ENCODE results near the gene UFD1. TPM values are rescaled to one million over a fixed set of nuclear protein-coding genes. Genes with fewer than 3 reads are reported as not detected.
"Not testable (repeated sequence)": the region's sequence is repeated elsewhere in the genome, so short reads cannot be mapped to it uniquely, and the experiment has no call there.

Gene UFD1
- total RNA-seq, 1 experiment from 2014 or later = 158 TPM

GRCh38 chr22:19438298-19438697, 40.7 kb downstream of the UFD1 start:
- H3K27me3 ChIP-seq (replicated peaks) = no peaks in the 10 kb centered on the region
- no peak overlapping the region for H3K27ac ChIP-seq
- peaks cover 65% of the 10 kb centered on the region for H3K36me3 ChIP-seq
- H3K9me3 ChIP-seq (replicated peaks) = no peaks in the 10 kb centered on the region
- no peak for DNase-seq (ENCODE audit: low read depth in 1 of 2, low spot score in 2 of 2)
- H3K4me1 ChIP-seq (replicated peaks) = peaks cover 2% of the 10 kb centered on the region; the same call in 1 of the 2 replicates
- no peak overlapping the region for H3K4me3 ChIP-seq

- DNase-seq (ENCODE audit: low read depth in 1 of 2, low spot score in 2 of 2); H3K9me3 ChIP-seq (replicated peaks); H3K27me3 ChIP-seq (replicated peaks); H3K4me1 ChIP-seq (replicated peaks); H3K4me3 ChIP-seq; H3K27ac ChIP-seq: not testable (repeated sequence)
- H3K36me3 ChIP-seq = peaks cover 69% of the 10 kb centered on the region
Observed at GRCh38 chr22:19436444-19437161, 42.4 kb downstream of the UFD1 start.

- no peaks in the 10 kb centered on the region for H3K27me3 ChIP-seq (replicated peaks)
- no peak overlapping the region for H3K4me3 ChIP-seq
- 0 out of 2 replicates have a peak, but pooled peaks cover 3% of the 10 kb centered on the region for H3K9me3 ChIP-seq (replicated peaks)
- no peak for DNase-seq (ENCODE audit: low read depth in 1 of 2, low spot score in 2 of 2)
- peaks cover 65% of the 10 kb centered on the region for H3K36me3 ChIP-seq
- H3K4me1 ChIP-seq (replicated peaks) = peaks cover 17% of the 10 kb centered on the region
- no peak overlapping the region for H3K27ac ChIP-seq
Observed at GRCh38 chr22:19434829-19435580, 44.0 kb downstream of the UFD1 start.

DNA sequence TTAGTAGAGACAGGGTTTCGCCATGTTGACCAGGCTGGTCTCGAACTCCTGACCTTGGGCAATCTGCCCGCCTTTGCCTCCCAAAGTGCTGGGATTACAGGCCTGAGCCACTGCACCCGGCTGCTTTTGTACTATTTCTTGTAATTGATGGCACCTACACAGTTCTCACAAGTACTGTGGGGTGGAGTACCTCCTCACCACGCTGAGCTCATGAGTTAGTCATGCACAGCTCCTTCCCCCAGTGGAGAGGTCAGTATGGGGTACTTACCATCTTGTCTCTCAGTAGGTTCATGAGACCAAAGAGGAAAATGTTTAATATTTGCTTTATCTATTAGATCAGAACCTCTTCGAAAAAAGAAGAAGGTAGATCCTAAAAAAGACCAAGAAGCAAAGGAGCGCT, 44.6 kb downstream of the UFD1 start:
- Histone ChIP-seq H3K9me3 (replicated peaks) (0 out of 2 replicates have a peak, but pooled peaks cover 3% of the 10 kb centered on the region), H3K4me1 (replicated peaks) (peaks cover 23% of the 10 kb centered on the region), H3K27me3 (replicated peaks) (no peaks in the 10 kb centered on the region), H3K36me3 (peaks cover 66% of the 10 kb centered on the region), H3K4me3 (no peak overlapping the region), H3K27ac (no peak overlapping the region)
- no peak for DNase-seq (ENCODE audit: low read depth in 1 of 2, low spot score in 2 of 2)

DNA sequence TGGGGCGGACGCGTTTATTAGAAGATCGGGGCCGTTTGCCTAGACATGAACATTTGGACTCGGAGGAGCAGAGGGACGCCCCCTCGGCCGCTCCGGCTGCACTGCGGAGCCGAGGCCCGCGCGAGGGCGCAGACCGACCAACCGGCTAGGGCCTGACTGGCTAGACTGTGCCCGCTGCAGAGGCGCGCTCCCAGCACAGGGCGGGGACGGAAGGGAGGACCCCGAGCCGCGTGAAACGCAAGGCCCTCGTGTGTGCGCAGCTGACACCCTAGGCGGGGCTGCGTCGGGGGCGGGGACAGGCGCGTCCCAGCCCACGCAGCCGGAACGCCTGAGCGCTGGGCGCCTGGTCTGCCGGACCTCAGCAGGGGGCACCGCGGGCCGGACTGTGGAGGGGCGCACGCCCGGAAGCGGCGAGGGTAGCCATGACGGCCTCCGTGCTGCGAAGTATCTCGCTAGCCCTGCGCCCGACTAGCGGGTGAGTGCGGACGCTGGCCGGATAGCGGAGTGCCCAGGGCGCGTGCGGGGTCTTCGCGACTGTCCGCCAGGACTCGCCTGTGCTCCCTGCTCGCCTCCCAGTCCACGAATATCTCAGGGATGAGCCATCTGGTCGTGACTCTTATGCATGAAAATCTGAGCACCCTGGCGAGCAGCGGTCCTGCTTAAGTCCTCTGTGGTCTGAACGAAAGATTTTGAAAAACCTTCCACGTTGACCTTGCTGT, 46.7 kb downstream of the UFD1 start, which contains the start of gene MRPL40:
MRPL40 (plus strand) TSS at position 413 of the 719 bp plus-strand sequence; CDS start at position 423, 10 bp downstream.
- H3K4me1 ChIP-seq (replicated peaks) = peaks cover 24% of the 10 kb centered on the region
- DNase-seq (ENCODE audit: low read depth in 1 of 2, low spot score in 2 of 2) = peak; percentile 95
- no peaks in the 10 kb centered on the region for H3K27me3 ChIP-seq (replicated peaks)
- 0 out of 2 replicates have a peak, but pooled peaks cover 3% of the 10 kb centered on the region for H3K9me3 ChIP-seq (replicated peaks)
- peak within 1 kb of the TSS; percentile 63 for H3K27ac ChIP-seq
- peaks cover 59% of the 10 kb centered on the region for H3K36me3 ChIP-seq
- H3K4me3 ChIP-seq = peak within 1 kb of the TSS; percentile 60

DNA sequence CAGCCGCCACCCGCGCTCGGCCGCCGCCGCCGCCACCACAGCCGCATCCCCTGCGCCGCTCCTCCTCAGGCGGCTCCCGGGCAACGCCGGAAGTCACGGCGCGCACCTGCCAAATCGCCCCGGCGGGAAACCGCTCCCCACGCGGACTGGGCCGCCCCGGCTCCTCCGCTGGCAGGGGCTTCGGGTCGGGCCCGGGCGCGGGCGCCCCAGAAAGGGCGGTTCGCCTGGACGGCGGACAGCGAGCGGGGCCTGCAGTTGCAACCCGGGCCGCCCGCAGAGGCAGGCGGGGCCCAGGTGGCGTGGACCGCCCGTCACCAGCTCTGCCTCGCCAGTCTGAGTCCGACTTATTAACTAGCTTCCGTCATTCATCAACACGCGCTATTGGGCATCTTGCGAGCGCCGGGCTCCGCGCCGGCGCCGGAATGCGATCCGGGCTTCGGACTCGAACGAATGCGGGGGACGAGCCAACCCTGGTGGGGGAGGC, 47.3 kb downstream of the UFD1 start, which contains the start of gene HIRA:
HIRA (minus strand) TSS at position 85 of the 484 bp plus-strand sequence. CDS start 257 bp downstream, outside the sequence.
- DNase-seq (ENCODE audit: low read depth in 1 of 2, low spot score in 2 of 2) = peak; percentile 73 to 88
- Histone ChIP-seq H3K27me3 (replicated peaks) (no peaks in the 10 kb centered on the region), H3K36me3 (peaks cover 53% of the 10 kb centered on the region), H3K9me3 (replicated peaks) (0 out of 2 replicates have a peak, but pooled peaks cover 3% of the 10 kb centered on the region), H3K27ac (peak within 1 kb of the TSS; percentile 63), H3K4me1 (replicated peaks) (peaks cover 24% of the 10 kb centered on the region), H3K4me3 (peak within 1 kb of the TSS; percentile 60)

- Histone ChIP-seq H3K4me3 (peak overlapping the region; percentile 60), H3K36me3 (peaks cover 47% of the 10 kb centered on the region), H3K9me3 (replicated peaks) (0 out of 2 replicates have a peak, but pooled peaks cover 3% of the 10 kb centered on the region), H3K27ac (0 out of 2 replicates have a peak overlapping the region, but pooled peaks have one; percentile 4), H3K4me1 (replicated peaks) (peaks cover 24% of the 10 kb centered on the region), H3K27me3 (replicated peaks) (no peaks in the 10 kb centered on the region)
- DNase-seq (ENCODE audit: low read depth in 1 of 2, low spot score in 2 of 2) = peak in 1 of 2 experiments; percentile 49
Observed at GRCh38 chr22:19430890-19431541, 48.0 kb downstream of the UFD1 start.

- Histone ChIP-seq H3K36me3 (peaks cover 39% of the 10 kb centered on the region), H3K27ac (no peak overlapping the region), H3K9me3 (replicated peaks) (0 out of 2 replicates have a peak, but pooled peaks cover 3% of the 10 kb centered on the region), H3K4me1 (replicated peaks) (peaks cover 24% of the 10 kb centered on the region), H3K27me3 (replicated peaks) (no peaks in the 10 kb centered on the region), H3K4me3 (peak overlapping the region; percentile 60)
- peak in 1 of 2 experiments; percentile 36 for DNase-seq (ENCODE audit: low read depth in 1 of 2, low spot score in 2 of 2)
Observed at GRCh38 chr22:19429950-19430889, 48.8 kb downstream of the UFD1 start.

- no peaks in the 10 kb centered on the region for H3K9me3 ChIP-seq (replicated peaks)
- peaks cover 15% of the 10 kb centered on the region for H3K36me3 ChIP-seq
- no peak for DNase-seq (ENCODE audit: low read depth in 1 of 2, low spot score in 2 of 2)
- no peaks in the 10 kb centered on the region for H3K27me3 ChIP-seq (replicated peaks)
- H3K4me1 ChIP-seq (replicated peaks) = no peaks in the 10 kb centered on the region
- H3K4me3 ChIP-seq = no peak overlapping the region
- no peak overlapping the region for H3K27ac ChIP-seq
Observed at GRCh38 chr22:19424186-19424500, 54.9 kb downstream of the UFD1 start.

DNA sequence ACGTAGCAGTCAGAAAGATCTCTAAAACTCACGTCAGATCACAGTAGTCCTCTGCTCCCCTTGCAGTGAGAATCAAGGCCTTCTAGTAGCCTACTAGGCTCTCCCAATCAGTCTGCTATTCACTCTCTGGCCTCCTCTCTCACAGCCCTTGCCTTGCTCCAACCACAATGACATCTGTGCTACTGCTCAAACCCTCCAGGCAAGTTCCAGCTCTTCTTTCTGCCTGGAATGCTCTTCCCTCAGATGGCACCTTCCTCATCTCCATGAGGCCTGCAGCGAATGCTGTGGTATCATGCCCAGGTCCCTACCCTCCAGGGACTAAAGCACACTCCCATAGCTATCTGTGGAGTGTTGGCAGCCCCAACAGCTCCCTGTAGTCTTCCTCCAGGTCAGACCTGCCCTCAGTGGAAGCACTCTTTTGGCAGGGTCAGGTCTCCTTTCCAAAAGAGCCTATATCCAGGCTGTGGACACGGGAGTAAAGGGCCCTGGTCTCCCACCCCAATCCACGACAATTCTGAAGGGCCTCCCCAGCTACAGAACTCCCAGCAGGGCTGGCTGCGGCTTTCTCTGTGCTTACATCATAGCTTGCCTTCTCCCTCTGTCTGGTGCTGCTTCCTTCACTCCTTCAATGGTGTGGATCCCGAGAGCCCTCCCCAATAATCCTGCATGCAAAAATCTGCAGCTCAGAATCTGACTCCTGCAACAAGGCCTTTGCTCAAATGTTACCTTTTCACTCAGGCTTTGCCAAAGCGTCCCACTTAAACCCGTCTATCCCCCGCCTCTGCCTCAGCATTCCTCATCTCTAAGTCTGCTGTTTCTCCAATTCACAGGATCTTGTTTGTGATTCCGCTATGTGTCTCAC, 56.3 kb downstream of the UFD1 start:
- Histone ChIP-seq H3K27me3 (replicated peaks) (no peaks in the 10 kb centered on the region), H3K4me3 (no peak overlapping the region), H3K9me3 (replicated peaks) (no peaks in the 10 kb centered on the region), H3K36me3 (peaks cover 10% of the 10 kb centered on the region), H3K27ac (no peak overlapping the region), H3K4me1 (replicated peaks) (no peaks in the 10 kb centered on the region)
- DNase-seq (ENCODE audit: low read depth in 1 of 2, low spot score in 2 of 2) = no peak

DNA sequence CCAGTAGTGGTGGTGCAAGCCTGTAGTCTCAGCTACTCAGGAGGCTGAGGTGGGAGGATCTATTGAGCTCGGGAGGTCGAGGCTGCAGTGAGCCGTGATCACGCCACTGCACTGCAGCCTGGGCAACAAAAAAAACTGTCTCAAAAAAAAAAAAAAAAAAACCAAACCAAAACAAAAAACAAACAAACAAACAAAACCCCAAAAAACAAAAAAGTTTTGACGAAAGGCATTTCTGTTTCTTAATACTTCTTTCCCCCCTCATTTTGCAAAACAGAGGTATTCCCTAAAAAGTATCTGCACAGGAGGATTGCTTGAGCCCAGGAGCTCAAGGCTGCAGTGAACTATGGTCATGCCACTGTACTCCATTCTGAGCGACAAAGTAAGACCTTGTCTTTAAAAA, 58.7 kb downstream of the UFD1 start:
- Histone ChIP-seq H3K27ac (no peak overlapping the region), H3K9me3 (replicated peaks) (no peaks in the 10 kb centered on the region), H3K4me1 (replicated peaks) (no peaks in the 10 kb centered on the region), H3K27me3 (replicated peaks) (no peaks in the 10 kb centered on the region), H3K4me3 (no peak overlapping the region), H3K36me3 (peaks cover 19% of the 10 kb centered on the region)
- DNase-seq (ENCODE audit: low read depth in 1 of 2, low spot score in 2 of 2) = no peak

Data from SJSA1 (cell line).